Gastrocnemius medialis (tissue), 4 donors: ENCODE measurements around the gene TNIK. TPM values are rescaled to one million over a fixed set of nuclear protein-coding genes. Genes with fewer than 3 reads are reported as not detected.

Experiments
- ATAC-seq, 2 donors: fragments of 150-250 bp; one replicate each; pipeline ENCODE4 v1.9.1; 2016
- DNase-seq, 2 donors: peaks; one replicate each; pipeline ENCODE4 v3.0.0-alpha.2; 2019
- H3K27ac ChIP-seq, 4 donors: fragments of 200-600 bp; sonication (generic); 1 replicate in 1 of 4; 2 replicates in 3 of 4; pipeline ENCODE4 v1.5.1; 2016 to 2018; ENCODE audit warnings: mild to moderate bottlenecking in 2 of 4, moderate library complexity in 1 of 4
- H3K27me3 ChIP-seq, 3 donors: fragments of 200-600 bp; sonication (generic) in 2 of 3; 1 replicate in 1 of 3; 2 replicates in 2 of 3; pipeline versions ENCODE4 v1.5.1 to v1.6.0; 2016 to 2019; ENCODE audit warnings: mild to moderate bottlenecking in 1 of 3, moderate library complexity in 1 of 3
- H3K36me3 ChIP-seq, 2 donors: fragments of 200-600 bp; sonication (generic) in 1 of 2; one replicate each; pipeline ENCODE4 v1.5.1; 2017 to 2018
- H3K4me1 ChIP-seq, 2 donors: fragments of 200-600 bp; sonication (generic) in 1 of 2; one replicate each; pipeline ENCODE4 v1.5.1; 2016 to 2017; ENCODE audit warnings: mild to moderate bottlenecking in 2 of 2
- H3K4me3 ChIP-seq, 4 donors: fragments of 200-600 bp; sonication (generic) in 3 of 4; 1 replicate in 1 of 4; 2 replicates in 3 of 4; pipeline ENCODE4 v1.5.1; 2016 to 2019; ENCODE audit warnings: mild to moderate bottlenecking in 2 of 4
- H3K9me3 ChIP-seq, 3 donors: fragments of 200-600 bp; sonication (generic) in 2 of 3; 1 replicate in 1 of 3; 2 replicates in 2 of 3; pipeline ENCODE4 v1.5.1; 2016 to 2019
- CTCF ChIP-seq, 5 experiments: fragments of 450-650 bp in 3 of 5; fragments of 200-600 bp in 2 of 5; sonication (generic) in 2 of 5; IDR thresholded peaks in 4 of 5; conservative IDR thresholded peaks in 1 of 5; 1 replicate in 4 of 5; 2 replicates in 1 of 5; pipeline ENCODE4 v1.5.1; 2016 to 2019; ENCODE audit warnings: antibody characterized with exemption in 5 of 5, mild to moderate bottlenecking in 3 of 5, moderate library complexity in 3 of 5
- POLR2A ChIP-seq, 2 donors: fragments of 450-650 bp; IDR thresholded peaks; one replicate each; pipeline ENCODE4 v1.6.1; 2017; ENCODE audit warnings: antibody characterized with exemption in 2 of 2, mild to moderate bottlenecking in 2 of 2, moderate library complexity in 2 of 2
- in situ Hi-C, 4 donors: fragments of 200-750 bp; cut with MboI; loops; one replicate each; pipeline versions ENCODE4 v1.15.0 to v1.8.0; 2017; ENCODE audit warnings: low sequenced_read_pairs in 4 of 4
- intact Hi-C: fragments of 100-400 bp; cut with DNase I; formaldehyde crosslinking; loops from one replicate; pipeline ENCODE4 v1.15.1; 2023; ENCODE audit warnings: low total_unique reads
- total RNA-seq, 4 donors: library from RNA; depleted of rRNA; stranded (reverse); fragments of >200 nt; gene quantifications; one replicate each; pipeline versions ENCODE4 v1.1.0 to v1.2.3, GENCODE V29; 2016

Gene TNIK
- total RNA-seq, 4 donors from 2014 or later, result 5.2 to 19.7 (median 10.6) TPM

DNA sequence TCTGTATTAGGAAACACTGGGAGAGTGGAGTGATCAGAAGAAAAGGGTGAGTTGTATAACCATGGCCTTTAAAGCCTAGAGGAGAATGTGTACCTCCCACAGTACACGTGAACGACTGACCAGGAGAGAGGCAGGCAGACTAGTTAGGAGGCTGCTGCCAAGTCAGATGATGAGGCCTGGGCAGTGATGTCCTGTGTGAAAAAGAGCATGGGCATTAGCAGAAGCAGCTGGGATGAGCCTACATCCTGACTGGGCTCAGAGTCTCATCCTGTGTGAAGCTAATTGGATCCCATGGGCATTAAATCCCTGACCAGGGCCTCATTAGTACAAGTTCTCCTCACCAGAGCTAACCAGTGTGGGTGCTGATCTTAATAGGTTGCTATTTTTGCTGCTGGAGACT is 344.5 kb downstream of the TNIK start:
- TF ChIP-seq POLR2A (IDR thresholded peaks at IDR 0.05) (no peak), CTCF (IDR thresholded peaks at IDR 0.05 in 4 of 5, conservative IDR thresholded peaks at IDR 0.05 in 1 of 5) (no peak)
- intact Hi-C loops (no loop called here), in situ Hi-C loops (no loop called here)
- H3K36me3 ChIP-seq, result peaks cover 0 to 7% of the 10 kb centered on the region in 2 donors
- H3K9me3 ChIP-seq, result no peaks in the 10 kb centered on the region
- H3K27ac ChIP-seq, result no peak overlapping the region
- peaks cover 0 to 8% of the 10 kb centered on the region in 2 donors for H3K4me1 ChIP-seq
- no peak for DNase-seq
- H3K4me3 ChIP-seq, result no peak overlapping the region
- ATAC-seq, result peak in 1 of 2 donors; percentile 46
- H3K27me3 ChIP-seq, result no peaks in the 10 kb centered on the region

DNA sequence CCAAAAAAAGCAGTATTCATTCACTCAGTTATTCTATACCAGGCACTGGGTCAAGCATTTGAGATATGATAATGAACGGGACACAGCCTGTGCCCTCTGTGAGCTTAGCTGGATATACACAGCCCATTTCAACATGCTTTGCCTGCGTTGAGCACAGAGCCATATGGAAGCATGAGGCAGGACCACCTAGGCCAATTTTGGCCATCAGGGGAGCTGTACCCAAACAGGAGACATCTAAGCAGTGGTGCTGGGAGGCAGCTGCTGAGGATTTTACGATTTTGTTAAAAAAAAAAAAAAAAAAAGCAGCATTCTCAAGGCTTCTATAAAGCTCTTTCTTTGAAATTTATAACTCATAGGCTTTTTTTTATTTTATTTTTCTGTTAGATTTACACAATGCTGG is 346.5 kb downstream of the TNIK start:
- H3K9me3 ChIP-seq, result no peaks in the 10 kb centered on the region
- H3K27ac ChIP-seq, result no peak overlapping the region
- intact Hi-C loops (no loop called here), in situ Hi-C loops (no loop called here)
- H3K36me3 ChIP-seq, result peaks cover 0 to 10% of the 10 kb centered on the region in 2 donors
- ATAC-seq (no peak), DNase-seq (no peak)
- no peak for TF ChIP-seq POLR2A (IDR thresholded peaks at IDR 0.05)
- no peak for TF ChIP-seq CTCF (IDR thresholded peaks at IDR 0.05 in 4 of 5, conservative IDR thresholded peaks at IDR 0.05 in 1 of 5)
- no peak overlapping the region for H3K4me3 ChIP-seq
- H3K4me1 ChIP-seq, result peaks cover 0 to 8% of the 10 kb centered on the region in 2 donors
- no peaks in the 10 kb centered on the region for H3K27me3 ChIP-seq

GRCh38 chr3:171110715-171111114 is 349.5 kb downstream of the TNIK start:
- TF ChIP-seq CTCF (IDR thresholded peaks at IDR 0.05 in 4 of 5, conservative IDR thresholded peaks at IDR 0.05 in 1 of 5) (no peak), POLR2A (IDR thresholded peaks at IDR 0.05) (no peak)
- no peaks in the 10 kb centered on the region for H3K9me3 ChIP-seq
- no peak overlapping the region for H3K4me3 ChIP-seq
- no peak overlapping the region for H3K27ac ChIP-seq
- ATAC-seq (no peak), DNase-seq (no peak)
- H3K27me3 ChIP-seq, result no peaks in the 10 kb centered on the region
- intact Hi-C loops, result no loop called here
- no peaks in the 10 kb centered on the region for H3K4me1 ChIP-seq
- H3K36me3 ChIP-seq, result peaks cover 0 to 12% of the 10 kb centered on the region in 2 donors
- in situ Hi-C loops, result no loop called here

DNA sequence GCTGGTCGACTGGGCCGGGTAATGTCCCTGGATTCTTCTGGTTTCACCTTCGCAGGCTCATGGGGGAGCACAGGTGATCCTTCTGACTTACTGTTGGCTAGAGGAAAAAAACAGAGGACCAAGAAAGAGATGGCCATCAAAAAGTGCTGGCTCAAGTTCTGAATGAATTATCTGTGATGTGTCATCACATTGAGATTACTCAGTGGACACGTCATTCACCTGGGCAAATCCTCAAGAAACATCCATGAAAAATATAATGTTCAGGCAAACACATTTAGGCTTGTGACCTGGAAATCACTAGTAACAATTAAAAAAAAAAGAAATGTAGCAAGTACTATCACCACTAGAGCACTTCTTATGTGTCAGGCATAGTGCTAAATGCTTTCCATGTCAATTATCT is 352.1 kb downstream of the TNIK start:
- ATAC-seq, result no peak
- H3K4me3 ChIP-seq, result no peak overlapping the region
- H3K4me1 ChIP-seq, result no peaks in the 10 kb centered on the region
- in situ Hi-C loops, result no loop called here
- no peak overlapping the region for H3K27ac ChIP-seq
- H3K36me3 ChIP-seq, result peaks cover 0 to 12% of the 10 kb centered on the region in 2 donors
- no peaks in the 10 kb centered on the region for H3K9me3 ChIP-seq
- no peaks in the 10 kb centered on the region for H3K27me3 ChIP-seq
- no peak for DNase-seq
- no peak for TF ChIP-seq POLR2A (IDR thresholded peaks at IDR 0.05)
- no peak for TF ChIP-seq CTCF (IDR thresholded peaks at IDR 0.05 in 4 of 5, conservative IDR thresholded peaks at IDR 0.05 in 1 of 5)
- intact Hi-C loops, result no loop called here

DNA sequence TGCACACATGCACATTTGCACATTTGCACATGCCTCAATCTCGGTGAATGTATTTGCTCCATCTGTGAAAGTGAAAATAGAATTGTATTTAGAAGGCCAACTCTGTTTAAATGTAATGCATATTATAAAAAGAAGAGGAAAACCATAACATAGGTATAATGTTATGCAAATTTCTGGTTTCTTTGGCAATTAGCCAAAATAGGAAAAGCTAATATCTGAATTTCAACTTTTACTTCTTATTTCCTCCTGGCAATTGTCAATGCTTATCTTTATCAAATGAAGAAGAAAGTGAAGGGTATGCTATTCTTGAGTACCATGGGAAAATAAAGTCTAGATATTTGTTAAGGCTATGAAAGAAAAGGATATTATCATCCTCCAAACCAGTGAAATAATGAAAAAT is 357.0 kb downstream of the TNIK start:
- Histone ChIP-seq H3K27me3 (no peaks in the 10 kb centered on the region), H3K36me3 (peaks cover 0 to 7% of the 10 kb centered on the region in 2 donors), H3K27ac (no peak overlapping the region), H3K9me3 (no peaks in the 10 kb centered on the region), H3K4me3 (no peak overlapping the region), H3K4me1 (no peaks in the 10 kb centered on the region)
- DNase-seq, result no peak
- no peak for ATAC-seq
- in situ Hi-C loops (no loop called here), intact Hi-C loops (no loop called here)
- TF ChIP-seq CTCF (IDR thresholded peaks at IDR 0.05 in 4 of 5, conservative IDR thresholded peaks at IDR 0.05 in 1 of 5) (no peak), POLR2A (IDR thresholded peaks at IDR 0.05) (no peak)
